Heart left ventricle (tissue), 13 donors: ENCODE results near the gene TAF5L.

Experiments used
- POLR2A ChIP-seq, 2 donors: fragments of 450-650 bp; IDR thresholded peaks; one replicate each; pipeline ENCODE4 v1.6.1; 2017; ENCODE audit warnings: antibody characterized with exemption in 2 of 2, mild to moderate bottlenecking in 2 of 2, moderate library complexity in 2 of 2
- TF ChIP-seq, protein P1 (sequence below), 12 donors: fragments of 200-600 bp; sonication (generic) in 4 of 12; IDR thresholded peaks; one replicate each; pipeline versions ENCODE4 v1.5.0 to v1.8.0; 2018 to 2022; ENCODE audit warnings: antibody characterized with exemption in 12 of 12, mild to moderate bottlenecking in 5 of 12
- donor health status: ischemic (EF 13 %, LVEDD 7.1; RV severe dilation, severe dysfunction).
- donor health status: DM: no; HTN: yes; CAD: no.
- donor health status: DM: no; HTN: no; CAD: no.
- donor health status: ischemic (EF 25% LVEDD 6.9; RV normal size, moderate dysfunction).
- donor health status: ischemic (EF 25% LVEDD 5.7; RV mildly dilated, moderate dysfunction).
- donor health status: ischemic (EF 35%, LVEDD 5.7; RV mildly dilated, moderate dysfunction).
- donor health status: nonischemic (EF 11% LVEDD 7.7; RV severe dilation, severe dysfunction).
- donor health status: DM: yes; HTN: yes; CAD: no.
- donor health status: PGD.
- donor health status: ischemic (EF 29% LVEDD 5.4; RV normal size, mild dysfunction).
- donor health status: nonischemic (EF 23%, LVEDD 6.1; RV moderate dilation, normal function).

DNA sequence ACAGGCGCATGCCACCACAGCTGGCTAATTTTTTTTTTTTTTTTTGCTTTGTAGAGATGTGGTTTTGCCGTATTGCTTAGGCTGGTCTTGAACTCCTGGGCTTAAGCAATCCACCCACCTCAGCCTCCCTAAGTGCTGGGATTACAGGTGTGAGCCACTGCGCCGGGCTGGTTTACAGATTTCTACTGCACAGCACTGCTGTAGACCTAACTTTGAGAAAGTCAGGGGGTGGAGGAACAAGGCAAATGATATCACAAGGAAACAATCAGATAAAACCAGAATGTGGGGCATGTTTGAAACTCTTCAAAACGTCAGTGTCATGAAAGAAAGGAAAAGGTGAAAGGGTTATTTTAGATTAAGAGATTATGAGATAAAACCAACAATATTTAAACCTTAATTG is 45.4 kb upstream of the TAF5L start:
- TF ChIP-seq, protein P1, sequence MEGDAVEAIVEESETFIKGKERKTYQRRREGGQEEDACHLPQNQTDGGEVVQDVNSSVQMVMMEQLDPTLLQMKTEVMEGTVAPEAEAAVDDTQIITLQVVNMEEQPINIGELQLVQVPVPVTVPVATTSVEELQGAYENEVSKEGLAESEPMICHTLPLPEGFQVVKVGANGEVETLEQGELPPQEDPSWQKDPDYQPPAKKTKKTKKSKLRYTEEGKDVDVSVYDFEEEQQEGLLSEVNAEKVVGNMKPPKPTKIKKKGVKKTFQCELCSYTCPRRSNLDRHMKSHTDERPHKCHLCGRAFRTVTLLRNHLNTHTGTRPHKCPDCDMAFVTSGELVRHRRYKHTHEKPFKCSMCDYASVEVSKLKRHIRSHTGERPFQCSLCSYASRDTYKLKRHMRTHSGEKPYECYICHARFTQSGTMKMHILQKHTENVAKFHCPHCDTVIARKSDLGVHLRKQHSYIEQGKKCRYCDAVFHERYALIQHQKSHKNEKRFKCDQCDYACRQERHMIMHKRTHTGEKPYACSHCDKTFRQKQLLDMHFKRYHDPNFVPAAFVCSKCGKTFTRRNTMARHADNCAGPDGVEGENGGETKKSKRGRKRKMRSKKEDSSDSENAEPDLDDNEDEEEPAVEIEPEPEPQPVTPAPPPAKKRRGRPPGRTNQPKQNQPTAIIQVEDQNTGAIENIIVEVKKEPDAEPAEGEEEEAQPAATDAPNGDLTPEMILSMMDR (IDR thresholded peaks at IDR 0.05): no peak
- TF ChIP-seq POLR2A (IDR thresholded peaks at IDR 0.05): no peak
